OCI-LY7 (cell line): ENCODE results near the gene LY6G6C. TPM values are rescaled to one million over a fixed set of nuclear protein-coding genes. Genes with fewer than 3 reads are reported as not detected.

ENCODE experiments used
- BruUV-seq: library from RNA; stranded (reverse); fragments of 400-500 nt; replicated peaks from 2 replicates; lab custom pipeline; 2021; lab: Mats Ljungman, UMichigan
- CTCF ChIA-PET: fragments of 300-600 bp; sonication (Branson Sonifier 250); formaldehyde crosslinking; loops from one replicate; lab custom pipeline; 2022; ENCODE audit warnings: antibody characterized with exemption; ENCODE audit not compliant: unreplicated experiment; lab: Charles Lee
- POLR2A ChIA-PET: fragments of 300-600 bp; sonication (Branson Sonifier 250); formaldehyde crosslinking; loops from one replicate; lab custom pipeline; 2022; ENCODE audit warnings: antibody characterized with exemption; lab: Charles Lee
- DNase-seq: peaks from one replicate; pipeline ENCODE4 v3.0.0-alpha.2; 2015; ENCODE audit warnings: low spot score
- H2AFZ ChIP-seq: fragments of 200-600 bp; sonication (generic), shearing (Covaris generic); 2 replicates; pipeline ENCODE4 v1.6.1; 2014; ENCODE audit warnings: mild to moderate bottlenecking, antibody characterized with exemption, low read length, moderate library complexity
- H3K27ac ChIP-seq: fragments of 200-600 bp; sonication (generic); 2 replicates; pipeline ENCODE4 v1.5.1; 2014; ENCODE audit warnings: mixed run types, low read depth, mild to moderate bottlenecking, moderate library complexity, low read length, inconsistent platforms; ENCODE audit not compliant: poor library complexity, severe bottlenecking
- H3K36me3 ChIP-seq: fragments of 200-600 bp; sonication (generic); 2 replicates; pipeline ENCODE4 v1.6.1; 2014; ENCODE audit warnings: mild to moderate bottlenecking, antibody characterized with exemption, low read length, moderate library complexity, mixed read lengths; ENCODE audit not compliant: insufficient read depth
- H3K4me1 ChIP-seq: fragments of 200-600 bp; sonication (generic); 2 replicates; pipeline ENCODE4 v1.5.1; 2014; ENCODE audit warnings: mild to moderate bottlenecking, low read length; ENCODE audit not compliant: insufficient read depth, poor library complexity, severe bottlenecking
- H3K4me2 ChIP-seq: fragments of 200-600 bp; sonication (generic); 2 replicates; pipeline ENCODE4 v1.6.1; 2014; ENCODE audit warnings: mild to moderate bottlenecking, low read length
- H3K4me3 ChIP-seq: fragments of 200-600 bp; sonication (generic); 2 replicates; pipeline ENCODE4 v1.5.1; 2014; ENCODE audit warnings: mild to moderate bottlenecking, low read depth, low read length; ENCODE audit not compliant: poor library complexity, severe bottlenecking
- H3K79me2 ChIP-seq: fragments of 200-600 bp; sonication (generic); 2 replicates; pipeline ENCODE4 v1.6.1; 2016; ENCODE audit warnings: low read depth, mild to moderate bottlenecking, low read length, moderate library complexity, mixed read lengths; ENCODE audit not compliant: insufficient read depth
- H3K9me2 ChIP-seq: fragments of 200-600 bp; sonication (generic); 2 replicates; pipeline ENCODE4 v1.6.1; 2016; ENCODE audit warnings: mild to moderate bottlenecking, low read length, mixed read lengths; ENCODE audit not compliant: insufficient read depth
- H3K9me3 ChIP-seq: fragments of 200-600 bp; sonication (generic); 2 replicates; pipeline ENCODE4 v1.6.1; 2014; ENCODE audit warnings: mild to moderate bottlenecking, mixed run types, low read length, mixed read lengths
- H4K20me1 ChIP-seq: fragments of 200-600 bp; sonication (generic); 2 replicates; pipeline ENCODE4 v1.6.1; 2014; ENCODE audit warnings: mild to moderate bottlenecking, antibody characterized with exemption, low read length, moderate library complexity, mixed read lengths; ENCODE audit not compliant: insufficient read depth
- EZH2phosphoT487 ChIP-seq: fragments of 200-600 bp; sonication (generic); IDR thresholded peaks from 2 replicates; pipeline ENCODE4 v1.6.1; 2018; ENCODE audit warnings: low read depth, borderline replicate concordance, mild to moderate bottlenecking, mixed run types, antibody characterized with exemption, low read length, moderate library complexity, mixed read lengths
- intact Hi-C: fragments of 100-400 bp; cut with micrococcal nuclease; formaldehyde crosslinking; loops from one replicate; pipeline ENCODE4 v1.10.0; 2022; ENCODE audit not compliant: unreplicated experiment
- total RNA-seq, 2 experiments: library from RNA; depleted of rRNA in 1 of 2; stranded (reverse); fragments of >200 nt in 1 of 2; shearing (Covaris generic) in 1 of 2; gene quantifications; 2 replicates each; pipeline ENCODE4 v1.2.3, GENCODE V29; 2014 to 2022
- TF ChIP-seq, protein P1 (sequence below): fragments of 200-600 bp; sonication (generic); conservative IDR thresholded peaks from 2 replicates; pipeline ENCODE4 v1.5.1; 2014; ENCODE audit warnings: mild to moderate bottlenecking, antibody characterized with exemption, low read length, moderate library complexity, mixed read lengths

LY6G6C gene
- total RNA-seq, 2 experiments from 2014 or later: not detected

DNA sequence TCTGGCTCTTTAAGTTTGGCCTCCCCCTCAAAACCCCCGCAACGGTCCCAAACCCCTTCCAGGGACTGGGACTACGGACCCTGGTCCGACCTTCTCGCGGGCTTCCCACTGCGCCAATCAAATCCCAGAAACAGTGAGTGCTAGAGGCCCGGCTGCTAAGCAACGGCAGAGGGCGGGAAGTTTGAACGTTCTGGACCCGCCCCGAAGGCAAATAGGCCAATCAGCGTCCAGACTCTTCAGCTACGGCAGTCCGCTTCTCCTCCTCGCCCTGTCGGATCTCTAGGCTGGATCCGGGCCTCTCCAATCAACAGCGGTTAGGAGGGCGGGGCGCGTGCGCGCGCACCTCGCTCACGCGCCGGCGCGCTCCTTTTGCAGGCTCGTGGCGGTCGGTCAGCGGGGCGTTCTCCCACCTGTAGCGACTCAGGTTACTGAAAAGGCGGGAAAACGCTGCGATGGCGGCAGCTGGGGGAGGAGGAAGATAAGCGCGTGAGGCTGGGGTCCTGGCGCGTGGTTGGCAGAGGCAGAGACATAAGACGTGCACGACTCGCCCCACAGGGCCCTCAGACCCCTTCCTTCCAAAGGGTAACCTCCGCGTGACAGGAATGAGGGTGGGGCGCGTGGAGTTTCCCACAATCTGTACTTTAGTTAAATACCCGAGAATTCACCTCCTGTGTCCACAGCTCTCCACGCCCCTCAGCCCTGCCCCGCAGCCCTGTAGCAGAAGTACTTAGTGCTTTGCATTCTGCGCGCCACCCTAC is 18.3 kb upstream of the LY6G6C start, which contains the start of gene MSH5:
TSS of gene MSH5 (plus strand) at position 367 of the 758 bp plus-strand sequence. CDS start 462 bp downstream, outside the sequence.
- H4K20me1 ChIP-seq: no peaks in the 10 kb centered on the region
- TF ChIP-seq, protein P1, sequence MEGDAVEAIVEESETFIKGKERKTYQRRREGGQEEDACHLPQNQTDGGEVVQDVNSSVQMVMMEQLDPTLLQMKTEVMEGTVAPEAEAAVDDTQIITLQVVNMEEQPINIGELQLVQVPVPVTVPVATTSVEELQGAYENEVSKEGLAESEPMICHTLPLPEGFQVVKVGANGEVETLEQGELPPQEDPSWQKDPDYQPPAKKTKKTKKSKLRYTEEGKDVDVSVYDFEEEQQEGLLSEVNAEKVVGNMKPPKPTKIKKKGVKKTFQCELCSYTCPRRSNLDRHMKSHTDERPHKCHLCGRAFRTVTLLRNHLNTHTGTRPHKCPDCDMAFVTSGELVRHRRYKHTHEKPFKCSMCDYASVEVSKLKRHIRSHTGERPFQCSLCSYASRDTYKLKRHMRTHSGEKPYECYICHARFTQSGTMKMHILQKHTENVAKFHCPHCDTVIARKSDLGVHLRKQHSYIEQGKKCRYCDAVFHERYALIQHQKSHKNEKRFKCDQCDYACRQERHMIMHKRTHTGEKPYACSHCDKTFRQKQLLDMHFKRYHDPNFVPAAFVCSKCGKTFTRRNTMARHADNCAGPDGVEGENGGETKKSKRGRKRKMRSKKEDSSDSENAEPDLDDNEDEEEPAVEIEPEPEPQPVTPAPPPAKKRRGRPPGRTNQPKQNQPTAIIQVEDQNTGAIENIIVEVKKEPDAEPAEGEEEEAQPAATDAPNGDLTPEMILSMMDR: no peak
- TF ChIP-seq EZH2phosphoT487: no peak
- peak; percentile 100 for DNase-seq
- peak within 1 kb of the TSS; percentile 93 for H3K27ac ChIP-seq
- no peaks in the 10 kb centered on the region for H3K9me3 ChIP-seq
- H3K9me2 ChIP-seq: no peaks in the 10 kb centered on the region
- intact Hi-C loops: loop anchor here (1.0 to 5.0 kb wide), 9 partner anchors 37 to 247 kb away; partner anchors contain the start of genes ABHD16A, ATP6V1G2, HSPA1B and NFKBIL1
- BruUV-seq: TSS peak; percentile 61
- peak within 1 kb of the TSS; percentile 76 for H3K4me2 ChIP-seq
- POLR2A ChIA-PET: interaction anchor here (0.6 to 7.1 kb wide), 15 partner anchors 10 to 123 kb away, joined by 3 to 43 read pairs (median 4); partner anchors contain the start of genes ABHD16A, HSPA1B, LSM2 and NEU1
- H3K4me1 ChIP-seq: peaks cover 50% of the 10 kb centered on the region
- peaks cover 34% of the 10 kb centered on the region for H3K79me2 ChIP-seq
- CTCF ChIA-PET: interaction anchor here (0.5 to 1.7 kb wide), 5 partner anchors 12 to 61 kb away, joined by 3 to 6 read pairs (median 3); partner anchors contain the start of genes ABHD16A and VARS1
- H2AFZ ChIP-seq: no peak within 1 kb of the TSS; the same call in 1 of the 2 replicates
- peaks cover 38% of the 10 kb centered on the region for H3K36me3 ChIP-seq
- peak within 1 kb of the TSS; percentile 79 for H3K4me3 ChIP-seq

DNA sequence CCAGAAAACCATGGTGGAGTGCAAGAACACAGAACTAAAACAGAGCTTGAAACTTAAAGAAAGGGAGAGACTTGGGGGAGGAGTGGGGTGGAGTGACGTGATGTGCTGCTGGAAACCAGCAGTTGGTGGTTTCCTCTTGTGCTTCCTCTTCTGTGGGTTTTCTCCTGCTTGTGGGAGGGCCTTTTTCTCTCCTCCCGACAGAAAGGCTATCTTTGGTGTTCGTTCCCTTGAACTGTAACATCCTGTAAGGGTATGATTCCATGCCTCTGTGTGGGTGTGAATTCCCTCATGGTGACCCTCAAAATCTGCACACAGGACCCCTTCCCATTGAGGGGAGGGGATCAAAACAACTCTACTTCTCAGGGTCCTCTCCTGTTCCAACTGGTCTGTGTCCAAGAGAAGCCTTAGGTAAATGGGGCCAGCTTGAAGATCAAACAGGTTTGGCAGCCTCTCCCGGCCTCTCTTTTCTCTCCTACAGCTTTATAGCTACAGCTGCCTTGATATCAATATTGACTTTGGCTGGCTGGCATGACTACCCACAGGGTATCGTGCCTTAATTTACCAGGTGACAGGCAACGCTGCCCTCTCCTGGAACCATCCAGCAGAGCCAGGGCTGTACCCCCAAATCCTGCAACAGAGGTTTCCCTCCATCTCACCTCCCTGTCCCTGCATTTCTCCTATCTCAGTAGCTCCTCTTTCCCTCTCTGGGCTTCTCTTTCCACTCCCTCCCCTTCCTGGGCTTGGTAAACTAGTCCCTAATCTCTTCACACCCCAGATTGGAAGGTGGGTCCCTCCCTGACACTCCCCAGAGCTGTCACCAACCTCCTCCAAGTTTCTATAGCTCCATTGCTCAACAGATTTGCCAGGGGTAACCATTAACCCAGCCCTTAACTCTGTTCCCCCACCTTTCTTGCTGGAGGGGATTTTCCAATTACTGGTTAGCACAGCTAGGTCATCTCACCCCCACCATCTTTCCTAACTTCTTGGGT is 16.7 kb upstream of the LY6G6C start:
- Histone ChIP-seq H3K4me3 (peak overlapping the region; percentile 55), H3K27ac (peak overlapping the region; percentile 93), H3K9me3 (no peaks in the 10 kb centered on the region), H3K36me3 (peaks cover 36% of the 10 kb centered on the region), H2AFZ (no peak overlapping the region), H3K79me2 (peaks cover 47% of the 10 kb centered on the region), H3K4me2 (peak overlapping the region; percentile 76), H3K9me2 (no peaks in the 10 kb centered on the region), H3K4me1 (peaks cover 61% of the 10 kb centered on the region), H4K20me1 (0 out of 2 replicates have a peak, but pooled peaks cover 8% of the 10 kb centered on the region)
- TF ChIP-seq EZH2phosphoT487: no peak
- TF ChIP-seq, protein P1: peak; percentile 68
- CTCF ChIA-PET: interaction anchor here (1.0 to 1.3 kb wide), 2 partner anchors 8 to 93 kb away, joined by 3 to 5 read pairs; no protein-coding TSS in a partner anchor
- intact Hi-C loops: loop anchor here (1.0 to 2.0 kb wide), 8 partner anchors 9 to 245 kb away; partner anchors contain the start of genes ABHD16A, ATP6V1G2, DDAH2 and HSPA1B
- DNase-seq: peak; percentile 82
- POLR2A ChIA-PET: interaction anchor here (0.7 to 7.1 kb wide), 22 partner anchors 8 to 225 kb away, joined by 3 to 43 read pairs (median 4); partner anchors contain the start of genes ABHD16A, BAG6, HSPA1B and LSM2
- BruUV-seq: no TSS peak
